Colonic mucosa (tissue), 4 donors: ENCODE results near the gene CORO2A. TPM values are rescaled to one million over a fixed set of nuclear protein-coding genes. Genes with fewer than 3 reads are reported as not detected.

Source experiments
- DNase-seq: peaks from one replicate; pipeline ENCODE4 v3.0.0-alpha.2; 2020
- H3K27ac ChIP-seq: fragments of 200-600 bp; one replicate; pipeline ENCODE4 v1.8.0; 2021
- H3K27me3 ChIP-seq: fragments of 200-600 bp; one replicate; pipeline ENCODE4 v1.8.0; 2021
- H3K36me3 ChIP-seq: fragments of 200-600 bp; one replicate; pipeline ENCODE4 v1.8.0; 2021
- H3K4me1 ChIP-seq: fragments of 200-600 bp; one replicate; pipeline ENCODE4 v1.8.0; 2021; ENCODE audit warnings: mild to moderate bottlenecking
- H3K4me3 ChIP-seq: fragments of 200-600 bp; one replicate; pipeline ENCODE4 v1.8.0; 2021
- H3K9ac ChIP-seq, 2 donors: one replicate each; pipeline ENCODE4 v1.7.0; 2013; ENCODE audit warnings: control low read depth in 2 of 2, low read depth in 2 of 2, low read length in 2 of 2
- H3K9me3 ChIP-seq: fragments of 200-600 bp; one replicate; pipeline ENCODE4 v1.8.0; 2021
- CTCF ChIP-seq: fragments of 200-600 bp; IDR thresholded peaks from one replicate; pipeline ENCODE4 v1.8.0; 2022; ENCODE audit warnings: antibody characterized with exemption, mild to moderate bottlenecking
- intact Hi-C: fragments of 100-400 bp; cut with DNase I; formaldehyde crosslinking; loops from one replicate; pipeline ENCODE4 v1.14.1; 2022
- total RNA-seq, 2 donors: library from RNA; stranded (reverse); fragmentation: NEBNext Ultra II Directional in 1 of 2; extraction: Animal tissue kit (Norgen Biotek cat#: 25700) in 1 of 2; gene quantifications; one replicate each; pipeline ENCODE4 v1.2.1, GENCODE V29; 2021
- donor health status: healthy.
- donor health status: DM: no; HTN: no; CAD: no.
- donor health status: DM: no; HTN: no; CAD: no.

The CORO2A gene
- total RNA-seq, 2 donors from 2014 or later, result 53.8 to 68.1 TPM

DNA sequence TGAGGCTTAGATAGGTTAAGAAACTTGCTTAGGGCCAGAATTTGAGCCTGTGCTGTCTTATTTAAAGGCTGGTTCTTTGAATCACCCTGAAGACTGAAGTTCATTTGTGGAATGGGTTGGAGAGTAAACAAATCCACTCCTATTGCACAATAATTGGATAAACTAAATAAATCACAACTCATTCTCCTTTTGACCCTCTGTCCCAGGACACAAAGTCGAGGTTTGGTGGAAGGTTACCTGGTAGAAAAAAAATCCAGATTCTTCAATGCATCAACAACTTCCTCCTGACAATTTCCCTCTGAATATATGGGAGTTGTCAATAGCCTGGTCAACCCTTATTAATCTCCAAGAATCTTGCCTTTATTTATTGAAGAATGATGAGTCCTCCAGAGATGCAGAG, 34.1 kb upstream of the CORO2A start:
- no peak for DNase-seq
- intact Hi-C loops, result no loop called here
- H3K27me3 ChIP-seq, result no peaks in the 10 kb centered on the region
- H3K9me3 ChIP-seq, result no peaks in the 10 kb centered on the region
- no peak overlapping the region for H3K27ac ChIP-seq
- H3K4me1 ChIP-seq, result peaks cover 4% of the 10 kb centered on the region
- no peak for TF ChIP-seq CTCF
- H3K36me3 ChIP-seq, result no peaks in the 10 kb centered on the region
- no peak overlapping the region for H3K9ac ChIP-seq
- H3K4me3 ChIP-seq, result no peak overlapping the region

- H3K27me3 ChIP-seq, result no peaks in the 10 kb centered on the region
- peaks cover 4% of the 10 kb centered on the region for H3K36me3 ChIP-seq
- no peak overlapping the region for H3K27ac ChIP-seq
- H3K4me1 ChIP-seq, result no peaks in the 10 kb centered on the region
- no peaks in the 10 kb centered on the region for H3K9me3 ChIP-seq
- H3K4me3 ChIP-seq, result no peak overlapping the region
- no peak overlapping the region for H3K9ac ChIP-seq
- no peak for TF ChIP-seq CTCF
- intact Hi-C loops, result no loop called here
- peak; percentile 68 for DNase-seq
Measured at GRCh38 chr9:98225015-98225442, 32.6 kb upstream of the CORO2A start.

- Histone ChIP-seq H3K36me3 (peaks cover 4% of the 10 kb centered on the region), H3K27me3 (no peaks in the 10 kb centered on the region), H3K9ac (no peak overlapping the region), H3K27ac (no peak overlapping the region), H3K4me3 (no peak overlapping the region), H3K4me1 (no peaks in the 10 kb centered on the region), H3K9me3 (no peaks in the 10 kb centered on the region)
- DNase-seq, result no peak
- no peak for TF ChIP-seq CTCF
- intact Hi-C loops, result no loop called here
Measured at GRCh38 chr9:98222885-98223691, 30.7 kb upstream of the CORO2A start.

GRCh38 chr9:98220911-98221310, 28.5 kb upstream of the CORO2A start:
- intact Hi-C loops, result no loop called here
- Histone ChIP-seq H3K9me3 (no peaks in the 10 kb centered on the region), H3K4me1 (no peaks in the 10 kb centered on the region), H3K4me3 (no peak overlapping the region), H3K9ac (no peak overlapping the region), H3K27ac (no peak overlapping the region), H3K36me3 (peaks cover 4% of the 10 kb centered on the region), H3K27me3 (no peaks in the 10 kb centered on the region)
- no peak for DNase-seq
- TF ChIP-seq CTCF, result no peak

DNA sequence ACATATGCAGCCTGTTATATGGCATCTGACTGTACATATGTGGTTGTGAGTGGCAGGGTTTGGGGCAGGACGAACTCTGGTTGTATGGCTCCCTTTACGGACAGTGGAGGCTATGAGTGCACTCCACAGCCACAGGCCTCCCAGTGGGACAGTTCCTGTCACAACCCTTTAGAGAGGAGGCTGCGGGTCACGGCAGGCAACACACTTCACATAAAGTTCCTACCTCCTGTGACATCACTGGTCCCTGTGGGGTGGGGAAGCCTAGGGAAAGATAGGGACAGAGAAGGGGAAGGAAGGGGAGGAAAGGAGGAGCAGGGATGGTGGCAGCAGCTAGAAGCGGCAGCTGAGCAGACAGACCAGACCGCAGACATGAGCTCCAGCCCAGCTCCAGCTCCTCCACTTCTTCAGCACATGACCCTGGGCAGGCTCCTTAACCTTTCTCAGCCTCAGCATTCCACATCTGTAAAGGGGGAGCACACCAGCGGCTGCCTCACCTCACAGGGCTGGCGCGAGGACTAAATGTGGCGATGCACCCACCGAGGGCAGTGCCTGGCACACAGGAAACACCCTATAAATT, 27.4 kb upstream of the CORO2A start:
- H3K9me3 ChIP-seq, result no peaks in the 10 kb centered on the region
- H3K9ac ChIP-seq, result no peak overlapping the region
- TF ChIP-seq CTCF, result no peak
- H3K4me3 ChIP-seq, result no peak overlapping the region
- peaks cover 4% of the 10 kb centered on the region for H3K36me3 ChIP-seq
- intact Hi-C loops, result no loop called here
- no peak for DNase-seq
- H3K27me3 ChIP-seq, result no peaks in the 10 kb centered on the region
- H3K4me1 ChIP-seq, result no peaks in the 10 kb centered on the region
- no peak overlapping the region for H3K27ac ChIP-seq
